Gastrocnemius medialis (tissue), 4 donors: ENCODE measurements around the gene HSF2BP.

ENCODE experiments used
- CTCF ChIP-seq, 5 experiments: fragments of 450-650 bp in 3 of 5; fragments of 200-600 bp in 2 of 5; sonication (generic) in 2 of 5; IDR thresholded peaks in 4 of 5; conservative IDR thresholded peaks in 1 of 5; 1 replicate in 4 of 5; 2 replicates in 1 of 5; pipeline ENCODE4 v1.5.1; 2016 to 2019; ENCODE audit warnings: antibody characterized with exemption in 5 of 5, mild to moderate bottlenecking in 3 of 5, moderate library complexity in 3 of 5
- POLR2A ChIP-seq, 2 donors: fragments of 450-650 bp; IDR thresholded peaks; one replicate each; pipeline ENCODE4 v1.6.1; 2017; ENCODE audit warnings: antibody characterized with exemption in 2 of 2, mild to moderate bottlenecking in 2 of 2, moderate library complexity in 2 of 2

- TF ChIP-seq CTCF (IDR thresholded peaks at IDR 0.05 in 4 of 5, conservative IDR thresholded peaks at IDR 0.05 in 1 of 5) (no peak), POLR2A (IDR thresholded peaks at IDR 0.05) (no peak)
Observed at GRCh38 chr21:43639470-43640353, 19.6 kb downstream of the HSF2BP start.
